ENCODE data around the gene CDH23.

CDH23 gene

DNA sequence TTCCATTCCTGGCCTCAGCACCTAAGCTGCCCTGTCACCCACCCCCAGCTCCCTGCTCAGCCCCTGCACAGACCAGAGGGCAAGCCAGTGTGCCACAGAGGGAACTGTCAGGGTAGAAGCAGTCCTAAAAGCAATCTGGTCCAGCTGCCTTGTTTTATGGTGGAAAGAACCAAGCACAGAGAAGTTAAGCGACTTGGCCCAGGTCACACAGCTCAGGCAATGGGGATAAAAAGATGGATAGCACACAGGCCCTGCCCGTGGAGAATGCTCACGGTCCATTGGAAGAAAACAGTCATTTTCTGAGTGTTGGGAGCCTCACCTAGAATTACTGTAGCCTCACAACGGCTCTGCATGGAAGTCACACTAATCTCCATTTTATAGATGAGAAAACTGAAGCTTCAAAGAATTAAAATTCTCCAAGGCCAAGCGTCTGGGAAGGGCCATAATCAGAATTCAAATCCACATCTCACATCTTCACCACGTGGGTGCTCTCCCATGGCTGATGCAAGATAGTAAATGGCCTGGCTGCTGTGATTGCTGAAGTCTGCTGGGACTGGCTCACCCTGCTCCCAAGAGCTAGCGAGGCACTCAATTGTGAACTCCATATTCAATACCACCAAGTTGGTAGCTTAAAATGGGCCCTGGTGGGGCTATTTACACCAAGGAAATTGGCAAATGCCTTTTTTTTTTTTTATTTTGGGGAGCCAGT, 296.0 kb downstream of the CDH23 start:
- TF ChIP-seq, protein P1, sequence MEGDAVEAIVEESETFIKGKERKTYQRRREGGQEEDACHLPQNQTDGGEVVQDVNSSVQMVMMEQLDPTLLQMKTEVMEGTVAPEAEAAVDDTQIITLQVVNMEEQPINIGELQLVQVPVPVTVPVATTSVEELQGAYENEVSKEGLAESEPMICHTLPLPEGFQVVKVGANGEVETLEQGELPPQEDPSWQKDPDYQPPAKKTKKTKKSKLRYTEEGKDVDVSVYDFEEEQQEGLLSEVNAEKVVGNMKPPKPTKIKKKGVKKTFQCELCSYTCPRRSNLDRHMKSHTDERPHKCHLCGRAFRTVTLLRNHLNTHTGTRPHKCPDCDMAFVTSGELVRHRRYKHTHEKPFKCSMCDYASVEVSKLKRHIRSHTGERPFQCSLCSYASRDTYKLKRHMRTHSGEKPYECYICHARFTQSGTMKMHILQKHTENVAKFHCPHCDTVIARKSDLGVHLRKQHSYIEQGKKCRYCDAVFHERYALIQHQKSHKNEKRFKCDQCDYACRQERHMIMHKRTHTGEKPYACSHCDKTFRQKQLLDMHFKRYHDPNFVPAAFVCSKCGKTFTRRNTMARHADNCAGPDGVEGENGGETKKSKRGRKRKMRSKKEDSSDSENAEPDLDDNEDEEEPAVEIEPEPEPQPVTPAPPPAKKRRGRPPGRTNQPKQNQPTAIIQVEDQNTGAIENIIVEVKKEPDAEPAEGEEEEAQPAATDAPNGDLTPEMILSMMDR (IDR thresholded peaks at IDR 0.05; ENCODE audit: low read depth, low read length), result no peak
- H3K4me3 ChIP-seq (ENCODE audit: low read depth, low read length), result no peak overlapping the region
- no peak for DNase-seq (ENCODE audit: low read depth, low spot score)
- in situ Hi-C loops (cut with HindIII; ENCODE audit: low sequenced_read_pairs), result no loop called here

GRCh38 chr10:71693377-71693776, 296.7 kb downstream of the CDH23 start:
- in situ Hi-C loops (cut with HindIII; ENCODE audit: low sequenced_read_pairs), result no loop called here
- TF ChIP-seq, protein P1 (IDR thresholded peaks at IDR 0.05; ENCODE audit: low read depth, low read length), result no peak
- no peak for DNase-seq (ENCODE audit: low read depth, low spot score)
- H3K4me3 ChIP-seq (ENCODE audit: low read depth, low read length), result no peak overlapping the region

DNA sequence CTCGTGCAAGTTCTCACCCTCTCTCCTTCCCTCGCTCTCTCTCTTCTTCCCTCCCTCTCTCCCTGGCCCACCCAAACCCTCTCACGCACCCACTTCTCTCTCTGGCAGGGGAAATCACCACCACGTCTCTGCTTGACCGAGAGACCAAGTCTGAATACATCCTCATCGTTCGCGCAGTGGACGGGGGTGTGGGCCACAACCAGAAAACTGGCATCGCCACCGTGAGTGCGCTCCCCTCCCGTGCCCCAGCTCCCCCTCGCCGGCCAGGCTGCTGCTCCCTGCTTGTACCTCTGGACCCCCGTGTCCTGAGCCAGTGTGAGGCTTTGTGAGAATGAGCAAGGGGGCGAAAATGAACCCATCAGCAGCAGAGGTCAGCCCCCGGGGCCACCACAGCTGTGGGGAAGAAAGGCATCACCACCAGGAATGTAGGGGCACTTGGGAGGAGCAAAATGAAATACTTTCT, 297.4 kb downstream of the CDH23 start:
- in situ Hi-C loops (cut with HindIII; ENCODE audit: low sequenced_read_pairs), result no loop called here
- TF ChIP-seq, protein P1 (IDR thresholded peaks at IDR 0.05; ENCODE audit: low read depth, low read length), result no peak
- no peak overlapping the region for H3K4me3 ChIP-seq (ENCODE audit: low read depth, low read length)
- no peak for DNase-seq (ENCODE audit: low read depth, low spot score)

- in situ Hi-C loops (cut with HindIII; ENCODE audit: low sequenced_read_pairs), result no loop called here
- TF ChIP-seq, protein P1 (IDR thresholded peaks at IDR 0.05; ENCODE audit: low read depth, low read length), result no peak
- H3K4me3 ChIP-seq (ENCODE audit: low read depth, low read length), result no peak overlapping the region
- DNase-seq (ENCODE audit: low read depth, low spot score), result no peak
Measured at GRCh38 chr10:71694567-71694968, 297.8 kb downstream of the CDH23 start.

DNA sequence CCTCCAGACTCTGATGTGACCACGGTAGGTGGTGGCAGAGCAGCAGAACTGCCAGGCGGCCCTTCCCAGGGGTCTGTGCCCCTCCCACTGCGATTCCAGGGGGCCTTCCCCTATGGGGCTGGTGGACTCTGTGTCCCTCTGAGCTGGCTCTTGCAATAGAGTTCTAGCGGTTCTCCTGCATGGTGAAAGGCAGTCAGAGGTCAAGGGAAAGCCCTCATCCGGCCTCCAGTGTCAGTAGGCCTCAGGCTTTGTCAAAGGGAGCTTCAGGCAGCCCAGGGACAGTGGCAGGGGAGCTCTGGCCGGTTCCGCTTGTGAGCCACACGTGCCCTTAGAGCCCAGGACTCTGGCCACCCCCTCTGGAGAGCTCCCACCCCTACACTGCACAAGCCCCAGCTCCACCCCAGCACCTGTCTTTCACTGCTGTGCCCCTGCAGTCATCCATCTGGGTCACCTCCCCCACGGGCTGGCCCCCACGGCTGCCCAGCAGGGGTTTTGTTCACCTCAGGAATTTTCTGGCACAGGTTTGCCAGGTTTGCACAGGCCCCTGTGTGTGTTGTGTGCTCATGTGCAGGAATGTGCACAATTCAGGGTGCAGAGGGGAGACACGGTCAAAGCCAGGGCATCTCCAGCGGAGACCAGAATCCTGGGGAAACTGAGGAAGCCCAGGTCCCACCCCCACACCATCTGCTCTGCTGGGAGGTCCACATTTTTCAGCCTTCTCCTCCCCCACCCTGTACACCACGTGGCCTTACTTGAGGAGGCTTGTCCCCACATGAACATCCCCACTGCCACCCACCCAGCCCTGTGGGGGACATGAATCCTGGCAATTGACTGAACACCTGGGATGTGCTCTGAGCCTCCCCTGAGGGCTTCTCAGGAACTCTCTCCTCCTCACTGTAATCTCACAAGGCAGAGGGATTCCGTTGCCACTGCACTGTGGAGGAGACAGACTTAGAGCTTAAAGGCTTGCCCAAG, 299.1 kb downstream of the CDH23 start:
- in situ Hi-C loops (cut with HindIII; ENCODE audit: low sequenced_read_pairs), result no loop called here
- no peak overlapping the region for H3K4me3 ChIP-seq (ENCODE audit: low read depth, low read length)
- TF ChIP-seq, protein P1 (IDR thresholded peaks at IDR 0.05; ENCODE audit: low read depth, low read length), result no peak
- DNase-seq (ENCODE audit: low read depth, low spot score), result no peak

GRCh38 chr10:71696628-71697326, 300.1 kb downstream of the CDH23 start:
- in situ Hi-C loops (cut with HindIII; ENCODE audit: low sequenced_read_pairs), result no loop called here
- DNase-seq (ENCODE audit: low read depth, low spot score), result no peak
- H3K4me3 ChIP-seq (ENCODE audit: low read depth, low read length), result no peak overlapping the region
- TF ChIP-seq, protein P1 (IDR thresholded peaks at IDR 0.05; ENCODE audit: low read depth, low read length), result peak; percentile 98

All from astrocyte of the spinal cord (primary cell).